H1 (cell line): ENCODE measurements around the gene INPPL1. TPM values are rescaled to one million over a fixed set of nuclear protein-coding genes. Genes with fewer than 3 reads are reported as not detected.
A peak's percentile ranks its signal among the peaks of the same experiment; 100 is the strongest.

Experiments
- CTCF ChIA-PET: fragments of 300-600 bp; sonication (Branson Sonifier 250); formaldehyde crosslinking; loops from one replicate; lab custom pipeline; 2021; ENCODE audit not compliant: partially characterized antibody; lab: Charles Lee
- POLR2A ChIA-PET: fragments of 300-600 bp; sonication (Branson Sonifier 250); formaldehyde crosslinking; loops from one replicate; lab custom pipeline; 2021; ENCODE audit warnings: inconsistent platforms; ENCODE audit not compliant: partially characterized antibody; lab: Charles Lee
- DNase-seq, 2 experiments: peaks; one replicate each; pipeline versions ENCODE4 v3.0.0 to v3.0.0-alpha.2; 2010 to 2022; ENCODE audit warnings: low spot score in 2 of 2, low read depth in 1 of 2, mixed read lengths in 1 of 2
- FAIRE-seq: peaks from 2 replicates; lab custom pipeline; 2011; peaks lifted over from hg19 to GRCh38; lab: Jason Lieb, UNC
- H2AFZ ChIP-seq: 2 replicates; pipeline ENCODE4 v1.8.1; 2012; ENCODE audit warnings: low read length, inconsistent platforms
- H2AK5ac ChIP-seq: 2 replicates; pipeline ENCODE4 v1.6.1; 2013; ENCODE audit warnings: low read depth, low read length
- H2BK120ac ChIP-seq: replicated peaks from 2 replicates; pipeline ENCODE3; 2013; ENCODE audit warnings: low read depth, low read length, inconsistent platforms
- H2BK12ac ChIP-seq: 2 replicates; pipeline ENCODE4 v1.6.1; 2013; ENCODE audit warnings: low read depth, low read length
- H2BK15ac ChIP-seq: 2 replicates; pipeline ENCODE4 v1.6.1; 2013; ENCODE audit warnings: low read length
- H2BK20ac ChIP-seq: 2 replicates; pipeline ENCODE4 v1.6.1; 2013; ENCODE audit warnings: low read length
- H2BK5ac ChIP-seq: 2 replicates; pipeline ENCODE4 v1.6.1; 2013; ENCODE audit warnings: low read depth, low read length
- H3K14ac ChIP-seq: 2 replicates; pipeline ENCODE4 v1.6.1; 2013; ENCODE audit warnings: inconsistent platforms; ENCODE audit not compliant: insufficient read length
- H3K18ac ChIP-seq: 2 replicates; pipeline ENCODE4 v1.6.1; 2013; ENCODE audit warnings: low read length; ENCODE audit errors: extremely low read depth
- H3K23ac ChIP-seq: 2 replicates; pipeline ENCODE4 v1.6.1; 2013; ENCODE audit warnings: inconsistent platforms; ENCODE audit not compliant: insufficient read length
- H3K23me2 ChIP-seq: 2 replicates; pipeline ENCODE4 v1.6.1; 2013; ENCODE audit warnings: low read depth, low read length
- H3K27ac ChIP-seq: 2 replicates; pipeline ENCODE4 v1.6.1; 2011; ENCODE audit warnings: low read depth, low read length, inconsistent platforms
- H3K27me3 ChIP-seq, 4 experiments: replicated peaks in 1 of 4; 1 replicate in 1 of 4; 2 replicates in 3 of 4; pipeline versions ENCODE4 v1.6.1 to v1.8.1; 2011 to 2013; ENCODE audit warnings: low read length in 3 of 4, mild to moderate bottlenecking in 3 of 4, inconsistent platforms in 2 of 4, mixed read lengths in 2 of 4, moderate library complexity in 1 of 4; ENCODE audit not compliant: control insufficient read depth in 3 of 4, insufficient read depth in 3 of 4; ENCODE audit errors: extremely low read depth in 1 of 4
- H3K36me3 ChIP-seq, 4 experiments: 2 replicates each; pipeline versions ENCODE4 v1.6.1 to v1.8.1; 2011 to 2013; ENCODE audit warnings: mild to moderate bottlenecking in 4 of 4, low read length in 3 of 4, moderate library complexity in 2 of 4, control low read depth in 1 of 4, inconsistent platforms in 1 of 4; ENCODE audit not compliant: insufficient read depth in 4 of 4, control insufficient read depth in 2 of 4
- H3K4ac ChIP-seq: replicated peaks from 2 replicates; pipeline ENCODE3; 2013; ENCODE audit warnings: low read length, low read depth, mixed read lengths, inconsistent platforms; ENCODE audit not compliant: insufficient read length
- H3K4me1 ChIP-seq, 4 experiments: replicated peaks in 1 of 4; 1 replicate in 1 of 4; 2 replicates in 3 of 4; pipeline versions ENCODE4 v1.6.1 to v1.8.1; 2011 to 2013; ENCODE audit warnings: low read length in 3 of 4, inconsistent platforms in 2 of 4, mixed read lengths in 1 of 4; ENCODE audit not compliant: insufficient read depth in 4 of 4, control insufficient read depth in 3 of 4
- H3K4me2 ChIP-seq, 2 experiments: 2 replicates each; pipeline versions ENCODE4 v1.6.1 to v1.8.1; 2011 to 2013; ENCODE audit warnings: low read depth in 2 of 2, low read length in 2 of 2, control low read depth in 1 of 2, inconsistent platforms in 1 of 2, mild to moderate bottlenecking in 1 of 2; ENCODE audit not compliant: insufficient read depth in 1 of 2
- H3K4me3 ChIP-seq, 4 experiments: fragments of 200-600, 300-600 bp in 1 of 4; sonication (generic), shearing (Covaris generic), sonication (Bioruptor Twin) in 1 of 4; 2 replicates each; pipeline versions ENCODE4 v1.5.1 to v1.8.1; 2011 to 2016; ENCODE audit warnings: low read length in 4 of 4, low read depth in 3 of 4, control low read depth in 2 of 4, inconsistent platforms in 2 of 4, mild to moderate bottlenecking in 2 of 4, mixed read lengths in 1 of 4, moderate library complexity in 1 of 4; ENCODE audit not compliant: insufficient read depth in 2 of 4; ENCODE audit errors: extremely low read depth in 1 of 4
- H3K56ac ChIP-seq: replicated peaks from 2 replicates; pipeline ENCODE3; 2013; ENCODE audit warnings: low read depth, mild to moderate bottlenecking, mixed read lengths, low read length, inconsistent platforms; ENCODE audit not compliant: insufficient read length
- H3K79me1 ChIP-seq: 2 replicates; pipeline ENCODE4 v1.6.1; 2013; ENCODE audit warnings: low read depth, low read length, control low read depth
- H3K79me2 ChIP-seq, 2 experiments: 2 replicates each; pipeline versions ENCODE4 v1.6.1 to v1.8.1; 2012 to 2013; ENCODE audit warnings: low read length in 2 of 2, mild to moderate bottlenecking in 2 of 2, inconsistent platforms in 1 of 2; ENCODE audit not compliant: insufficient read depth in 2 of 2, control insufficient read depth in 1 of 2
- H3K9ac ChIP-seq, 4 experiments: replicated peaks in 1 of 4; 1 replicate in 1 of 4; 2 replicates in 3 of 4; pipeline versions ENCODE4 v1.6.1 to v1.8.1; 2011 to 2013; ENCODE audit warnings: low read depth in 3 of 4, low read length in 3 of 4, control low read depth in 2 of 4, mild to moderate bottlenecking in 2 of 4, moderate library complexity in 2 of 4, inconsistent platforms in 1 of 4; ENCODE audit errors: extremely low read depth in 1 of 4
- H3K9me3 ChIP-seq, 2 experiments: 2 replicates each; pipeline versions ENCODE4 v1.6.1 to v1.8.1; 2012 to 2013; ENCODE audit warnings: mild to moderate bottlenecking in 2 of 2, moderate library complexity in 2 of 2, control low read depth in 1 of 2, inconsistent platforms in 1 of 2, low read depth in 1 of 2, low read length in 1 of 2, mixed read lengths in 1 of 2; ENCODE audit not compliant: insufficient read depth in 2 of 2
- H4K20me1 ChIP-seq, 2 experiments: replicated peaks in 1 of 2; 2 replicates each; pipeline versions ENCODE3 to v1.8.1; 2011 to 2013; ENCODE audit warnings: inconsistent platforms in 2 of 2, low read length in 2 of 2, mild to moderate bottlenecking in 1 of 2; ENCODE audit not compliant: insufficient read depth in 2 of 2, control insufficient read depth in 1 of 2
- H4K5ac ChIP-seq: 2 replicates; pipeline ENCODE4 v1.6.1; 2013; ENCODE audit warnings: low read length, low read depth, mixed read lengths, inconsistent platforms; ENCODE audit not compliant: insufficient read length
- H4K8ac ChIP-seq: 2 replicates; pipeline ENCODE4 v1.8.0; 2013; ENCODE audit warnings: mild to moderate bottlenecking, moderate library complexity, low read length, inconsistent platforms; ENCODE audit not compliant: insufficient read depth; ENCODE audit errors: extremely low read depth
- H4K91ac ChIP-seq: replicated peaks from 2 replicates; pipeline ENCODE3; 2013; ENCODE audit warnings: low read length, mixed read lengths, inconsistent platforms; ENCODE audit not compliant: insufficient read length
- BCL11A ChIP-seq, 2 experiments: IDR thresholded peaks; one replicate each; pipeline ENCODE4 v1.6.1; 2011; ENCODE audit warnings: low read depth in 2 of 2, low read length in 2 of 2, mild to moderate bottlenecking in 2 of 2
- BRCA1 ChIP-seq: IDR thresholded peaks from 2 replicates; pipeline ENCODE4 v1.6.1; 2012; ENCODE audit warnings: low read depth, low read length, improper control_type of control experiment
- CBX5 ChIP-seq: fragments of 300-800, 300-1000 bp; sonication (generic); IDR thresholded peaks from 2 replicates; pipeline ENCODE4 v1.7.1; 2016; ENCODE audit warnings: antibody characterized with exemption, low read length, low read depth
- CREB1 ChIP-seq: IDR thresholded peaks from 2 replicates; pipeline ENCODE4 v1.6.1; 2012; ENCODE audit warnings: inconsistent platforms
- EP300 ChIP-seq, 2 experiments: IDR thresholded peaks; 1 replicate in 1 of 2; 2 replicates in 1 of 2; pipeline ENCODE4 v1.6.1; 2011 to 2012; ENCODE audit warnings: low read depth in 2 of 2, low read length in 2 of 2, mild to moderate bottlenecking in 2 of 2, borderline replicate concordance in 1 of 2, inconsistent platforms in 1 of 2, moderate library complexity in 1 of 2
- GABPA ChIP-seq: IDR thresholded peaks from 2 replicates; pipeline ENCODE4 v1.6.1; 2011; ENCODE audit warnings: mild to moderate bottlenecking, low read length, moderate library complexity, borderline replicate concordance; ENCODE audit not compliant: insufficient read depth
- JUN ChIP-seq: IDR thresholded peaks from 2 replicates; pipeline ENCODE4 v1.6.1; 2011; ENCODE audit warnings: low read depth, mild to moderate bottlenecking, improper control_type of control experiment, low read length
- RXRA ChIP-seq: IDR thresholded peaks from 2 replicates; pipeline ENCODE4 v1.6.1; 2011; ENCODE audit warnings: low read depth, mild to moderate bottlenecking, low read length, moderate library complexity; ENCODE audit not compliant: insufficient read depth
- SIX5 ChIP-seq: IDR thresholded peaks from 2 replicates; pipeline ENCODE4 v1.6.1; 2011; ENCODE audit warnings: mild to moderate bottlenecking, low read depth, low read length
- WGBS, 2 experiments: shearing (Covaris generic) in 1 of 2; methylation state at CpG; one replicate each; pipeline versions ENCODE4 v1.1.6 to v1.1.7; 2013 to 2015; ENCODE audit warnings: low lambda C conversion rate in 2 of 2, mixed read lengths in 2 of 2, inconsistent platforms in 1 of 2, low coverage in 1 of 2, missing lambda C conversion rate in 1 of 2; ENCODE audit not compliant: insufficient replicate concordance in 2 of 2, insufficient coverage in 1 of 2, insufficient read length in 1 of 2; ENCODE audit errors: extremely low coverage in 1 of 2, missing lambda C conversion rate in 1 of 2; 5-methylcytosine and 5-hydroxymethylcytosine counted together
- polyA plus RNA-seq, 7 experiments: library from polyadenylated mRNA; depleted of rRNA in 3 of 7; stranded (reverse) in 5 of 7; unstranded in 2 of 7; fragments of >200 nt in 5 of 7; fragments of 200-250 nt in 2 of 7; gene quantifications; 1 replicate in 5 of 7; 2 replicates in 1 of 7; 4 replicates in 1 of 7; pipeline versions ENCODE4 v1.2.1 to v1.2.3, GENCODE V29; 2011 to 2013; ENCODE audit warnings: missing spikeins in 2 of 7, mixed read lengths in 2 of 7
- total RNA-seq: library from RNA; stranded (reverse); fragmentation: NEBNext Ultra II Directional; extraction: Animal tissue kit (Norgen Biotek cat#: 25700); gene quantifications from 2 replicates; pipeline ENCODE4 v1.2.1, GENCODE V29; 2021
- TF ChIP-seq, protein P1 (sequence below): IDR thresholded peaks from 2 replicates; pipeline ENCODE4 v1.6.1; 2011; ENCODE audit warnings: low read length, improper control_type of control experiment

Gene INPPL1
- total and polyA plus RNA-seq, 2 of the 8 experiments (the other 6 are each of a cell fraction or from before 2014, with no cell fraction given): 54.5 to 79.5 TPM

DNA sequence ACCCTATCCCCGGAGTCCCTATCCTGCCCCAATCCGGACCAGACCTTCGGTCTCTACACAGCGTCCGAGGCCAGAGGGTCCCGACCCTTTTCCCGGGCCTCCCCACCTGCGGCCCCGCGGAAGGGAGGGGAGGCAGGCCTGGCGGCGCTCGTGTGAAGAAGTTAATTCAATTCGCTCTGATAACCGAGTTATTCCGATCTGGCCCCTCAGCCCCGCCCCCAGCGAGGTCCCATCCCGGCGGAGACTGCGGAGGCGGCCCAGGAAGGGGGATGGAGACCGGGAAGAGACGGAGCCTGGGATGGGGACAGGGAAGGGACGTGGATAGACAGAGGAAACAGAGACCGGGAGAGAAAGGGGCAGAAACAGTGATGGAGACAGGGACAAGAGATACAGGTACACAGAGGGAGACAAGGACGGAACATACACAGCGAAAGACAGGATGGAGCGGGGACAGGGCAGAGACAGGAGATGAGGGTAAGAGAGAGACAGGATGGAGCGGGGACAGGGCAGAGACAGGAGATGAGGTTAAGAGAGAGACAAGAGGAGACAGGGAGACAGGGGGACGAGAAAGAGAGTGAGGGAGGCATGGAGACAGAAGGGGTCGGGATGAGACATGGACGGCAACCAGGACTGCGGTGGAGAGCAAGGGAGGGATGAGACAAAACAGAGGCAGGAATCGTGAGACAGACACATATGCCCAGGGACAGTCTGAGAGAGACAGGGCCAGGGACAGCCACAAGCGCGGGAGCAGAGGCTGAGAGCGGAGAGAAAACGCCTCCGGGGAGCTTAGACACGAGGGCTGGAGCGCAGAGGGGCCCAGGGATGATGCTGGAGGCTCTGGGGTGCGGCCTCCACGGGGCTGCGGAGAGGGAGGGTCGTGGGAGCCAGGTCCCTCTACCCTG lies 20.0 kb downstream of the INPPL1 start:
- DNase-seq: peak in 1 of 2 experiments; percentile 83
- FAIRE-seq: peak; percentile 13
- Histone ChIP-seq H2BK15ac (0 out of 2 replicates have a peak overlapping the region, but pooled peaks have one; percentile 1), H3K23me2 (peaks cover 14% of the 10 kb centered on the region; the same call in 1 of the 2 replicates), H3K27me3 (peaks cover 69 to 85% (median 81%) of the 10 kb centered on the region in 4 experiments), H3K4me1 (peaks cover 2 to 24% (median 11%) of the 10 kb centered on the region in 4 experiments), H3K79me1 (no peaks in the 10 kb centered on the region), H2BK120ac (no peak overlapping the region), H3K9me3 (no peaks in the 10 kb centered on the region; a peak in 1 of 4 replicates), H3K36me3 (peaks cover 0 to 3% (median 0%) of the 10 kb centered on the region in 4 experiments; a peak in 1 of 8 replicates), H2BK5ac (no peak overlapping the region), H3K18ac (peak overlapping the region; percentile 71; the same call in 1 of the 2 replicates), H2AFZ (peak overlapping the region; percentile 88), H2AK5ac (no peak overlapping the region), H3K4me2 (peak overlapping the region; percentile 95 to 98), H4K20me1 (peaks cover 4 to 6% of the 10 kb centered on the region in 2 experiments), H3K23ac (no peak overlapping the region), H2BK12ac (peak overlapping the region; percentile 85; the same call in 1 of the 2 replicates), H4K91ac (no peak overlapping the region), H3K56ac (no peak overlapping the region), H4K8ac (no peak overlapping the region), H3K14ac (no peak overlapping the region), H3K27ac (no peak overlapping the region), H3K4me3 (peak overlapping the region; percentile 53 to 87 (median 58)), H4K5ac (no peak overlapping the region), H3K4ac (no peak overlapping the region), H2BK20ac (no peak overlapping the region), H3K79me2 (no peaks in the 10 kb centered on the region), H3K9ac (no peak overlapping the region)
- POLR2A ChIA-PET: interaction anchor here (1.0 to 2.8 kb wide), 6 partner anchors 10 to 150 kb away, joined by 3 to 15 read pairs (median 4); partner anchors contain the start of genes ANAPC15 and INPPL1
- 4% methylated on average over 41 of the region's 46 CpGs; no CpG with 5 or more reads in 1 of the 2 experiments for WGBS, 2 experiments
- CTCF ChIA-PET: interaction anchor here (0.9 to 10.0 kb wide), 9 partner anchors 9 to 187 kb away, joined by 3 to 101 read pairs (median 5); partner anchors contain the start of gene CLPB
- no peak for TF ChIP-seq GABPA
- TF ChIP-seq, protein P1, sequence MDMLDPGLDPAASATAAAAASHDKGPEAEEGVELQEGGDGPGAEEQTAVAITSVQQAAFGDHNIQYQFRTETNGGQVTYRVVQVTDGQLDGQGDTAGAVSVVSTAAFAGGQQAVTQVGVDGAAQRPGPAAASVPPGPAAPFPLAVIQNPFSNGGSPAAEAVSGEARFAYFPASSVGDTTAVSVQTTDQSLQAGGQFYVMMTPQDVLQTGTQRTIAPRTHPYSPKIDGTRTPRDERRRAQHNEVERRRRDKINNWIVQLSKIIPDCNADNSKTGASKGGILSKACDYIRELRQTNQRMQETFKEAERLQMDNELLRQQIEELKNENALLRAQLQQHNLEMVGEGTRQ: no peak
- TF ChIP-seq CBX5: no peak
- no peak for TF ChIP-seq EP300 (IDR thresholded peaks at IDR 0.05; ENCODE audit: borderline replicate concordance in 1 of 2, low read depth in 2 of 2, low read length in 2 of 2)
- TF ChIP-seq SIX5: no peak
- TF ChIP-seq JUN: no peak
- TF ChIP-seq BCL11A (IDR thresholded peaks at IDR 0.05; ENCODE audit: low read depth in 2 of 2, low read length in 2 of 2): no peak
- TF ChIP-seq BRCA1: no peak
- no peak for TF ChIP-seq CREB1
- no peak for TF ChIP-seq RXRA
